ENCODE measurements around the gene VPS18.

The VPS18 gene

DNA sequence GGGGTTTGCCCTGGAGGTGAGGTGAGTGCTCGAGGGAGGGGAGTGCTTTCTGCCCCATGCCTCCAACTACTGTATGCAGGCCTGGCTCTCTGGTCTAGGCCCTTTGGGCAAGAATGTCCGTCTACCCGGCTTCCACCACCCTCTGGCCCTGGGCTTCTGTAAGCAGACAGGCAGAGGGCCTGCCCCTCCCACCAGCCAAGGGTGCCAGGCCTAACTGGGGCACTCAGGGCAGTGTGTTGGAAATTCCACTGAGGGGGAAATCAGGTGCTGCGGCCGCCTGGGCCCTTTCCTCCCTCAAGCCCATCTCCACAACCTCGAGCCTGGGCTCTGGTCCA, 44.3 kb downstream of the VPS18 start:
- no peak for DNase-seq

DNA sequence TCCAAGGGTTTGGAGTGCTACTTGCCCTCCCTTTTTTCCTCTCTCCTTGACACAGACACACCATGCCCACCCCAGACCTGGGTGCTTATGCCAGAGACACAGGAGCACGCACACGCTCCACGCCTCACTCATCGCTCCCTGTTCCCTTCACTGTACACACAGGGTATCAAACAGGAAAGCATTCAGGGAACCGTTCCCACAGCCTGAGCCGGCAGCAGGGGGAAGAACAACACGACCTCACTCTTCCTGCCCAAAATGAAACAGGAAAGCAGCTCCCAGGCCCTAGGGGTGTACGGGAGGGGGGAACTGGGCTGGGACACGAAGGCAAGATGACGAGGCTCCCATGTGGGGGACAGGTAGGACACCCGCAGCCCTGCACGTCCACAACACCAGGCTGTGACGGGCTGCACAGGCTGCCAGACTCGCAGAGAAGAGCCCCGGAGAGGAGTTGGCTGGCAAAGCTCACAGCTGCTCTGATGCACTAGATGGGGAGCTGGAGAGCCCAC, 46.1 kb downstream of the VPS18 start:
- no peak for DNase-seq

DNA sequence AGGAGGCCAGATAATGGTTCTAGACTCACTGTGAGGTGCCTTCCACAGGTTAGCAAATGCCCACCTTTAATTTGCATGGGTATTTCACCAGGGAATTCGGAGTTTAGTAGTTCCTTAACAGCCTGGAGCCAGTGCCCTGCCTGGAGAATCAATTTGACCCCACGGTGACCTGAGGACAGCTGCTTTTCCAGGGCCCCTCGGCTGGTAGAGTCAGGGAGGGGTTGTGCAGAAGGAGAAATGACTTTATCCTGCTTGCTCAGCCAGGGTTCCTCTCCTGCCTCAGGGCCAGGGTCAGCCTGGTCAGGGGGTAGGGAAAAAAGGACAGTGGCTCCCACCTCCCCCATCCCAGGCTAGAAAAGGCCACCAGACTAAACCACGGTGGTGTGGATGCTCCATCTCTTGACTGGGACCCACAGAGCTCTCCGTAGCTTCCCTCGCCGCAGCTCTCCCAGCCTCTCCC, 46.8 kb downstream of the VPS18 start:
- DNase-seq: no peak

DNA sequence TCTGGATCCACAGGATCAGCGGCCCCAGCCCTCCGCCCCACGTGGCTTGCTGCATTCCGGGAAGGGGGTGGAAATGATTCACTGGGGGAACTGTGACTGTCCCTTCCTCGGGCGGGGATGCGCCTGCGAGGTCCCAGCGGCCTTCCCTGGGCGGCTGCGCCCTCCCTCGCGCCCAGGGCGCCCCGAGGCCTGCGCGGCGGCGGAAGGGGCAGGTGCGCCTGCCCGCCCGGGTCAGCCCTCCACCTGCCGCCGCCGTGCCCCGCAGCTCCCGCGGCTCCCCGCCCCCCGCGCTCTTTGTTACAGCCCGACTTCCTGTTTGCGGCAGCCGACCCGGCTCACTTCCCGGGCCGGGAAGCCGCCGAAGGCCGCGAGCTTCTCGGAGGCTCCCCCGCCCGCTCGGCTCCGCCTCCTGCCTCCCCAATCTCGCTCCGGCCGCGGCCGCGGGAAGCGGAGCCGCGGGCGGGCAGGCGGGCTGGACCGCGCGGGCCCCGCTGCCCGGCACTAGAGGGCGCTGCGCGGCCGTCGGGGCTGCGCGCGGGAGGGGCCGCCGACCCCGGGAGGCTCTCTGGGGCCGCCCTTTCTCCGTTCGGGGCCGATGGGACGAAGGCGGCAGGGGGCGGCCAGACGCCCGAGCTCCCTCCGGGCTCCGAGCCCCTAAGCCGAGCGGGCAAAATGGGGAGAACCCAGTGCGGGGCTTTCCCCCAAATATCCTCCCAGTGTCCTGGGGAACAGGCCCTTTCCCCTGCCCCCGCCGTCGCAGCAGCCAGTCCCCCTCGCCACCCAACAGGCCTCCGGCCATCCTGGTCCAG, 47.5 kb downstream of the VPS18 start:
- peak; percentile 61 for DNase-seq

DNA sequence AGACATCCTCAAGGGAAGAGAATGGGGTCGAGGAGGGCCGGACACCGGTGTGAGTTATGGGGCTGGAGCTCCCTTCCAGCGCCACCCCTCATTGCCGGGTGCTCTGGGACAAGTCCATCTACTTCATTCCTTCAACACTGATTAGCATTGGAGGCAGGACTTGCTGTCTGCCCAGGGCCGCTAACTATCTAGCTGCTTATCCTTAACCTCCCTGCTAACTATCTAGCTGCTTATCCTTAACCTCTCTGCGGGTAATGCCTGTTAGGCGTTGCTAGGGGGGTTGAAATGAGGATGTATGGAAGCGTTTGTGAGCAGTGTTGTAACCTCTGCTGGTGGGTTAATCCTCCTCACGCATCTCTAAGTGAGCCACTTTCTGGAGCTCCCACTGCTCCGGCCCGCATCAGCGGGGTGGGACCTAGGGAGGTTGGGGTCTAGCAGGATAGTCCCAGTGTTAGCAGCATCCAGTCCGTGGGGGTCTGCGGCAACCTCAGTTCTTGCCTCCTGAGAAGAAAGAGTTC, 48.1 kb downstream of the VPS18 start:
- no peak for DNase-seq

DNA sequence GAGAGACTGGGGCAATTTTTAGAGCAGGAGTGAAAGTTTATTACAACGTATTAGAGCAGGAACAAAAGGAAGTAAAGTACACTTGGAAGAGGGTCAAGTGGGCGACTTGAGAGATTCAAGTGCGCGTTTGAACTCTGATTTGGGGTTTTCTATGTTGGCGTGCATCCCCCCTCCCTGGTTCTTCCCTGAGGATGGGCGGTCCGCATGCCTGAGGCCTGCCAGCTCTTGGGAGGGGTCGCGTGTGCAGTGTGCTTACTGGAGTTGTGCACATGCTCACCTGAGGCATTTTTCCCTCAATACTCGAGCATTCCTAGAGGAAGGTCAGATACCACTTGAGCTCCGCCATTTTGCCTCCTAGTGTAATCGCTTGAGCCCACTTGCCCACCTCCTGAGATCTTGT, 48.6 kb downstream of the VPS18 start:
- no peak for DNase-seq

DNA sequence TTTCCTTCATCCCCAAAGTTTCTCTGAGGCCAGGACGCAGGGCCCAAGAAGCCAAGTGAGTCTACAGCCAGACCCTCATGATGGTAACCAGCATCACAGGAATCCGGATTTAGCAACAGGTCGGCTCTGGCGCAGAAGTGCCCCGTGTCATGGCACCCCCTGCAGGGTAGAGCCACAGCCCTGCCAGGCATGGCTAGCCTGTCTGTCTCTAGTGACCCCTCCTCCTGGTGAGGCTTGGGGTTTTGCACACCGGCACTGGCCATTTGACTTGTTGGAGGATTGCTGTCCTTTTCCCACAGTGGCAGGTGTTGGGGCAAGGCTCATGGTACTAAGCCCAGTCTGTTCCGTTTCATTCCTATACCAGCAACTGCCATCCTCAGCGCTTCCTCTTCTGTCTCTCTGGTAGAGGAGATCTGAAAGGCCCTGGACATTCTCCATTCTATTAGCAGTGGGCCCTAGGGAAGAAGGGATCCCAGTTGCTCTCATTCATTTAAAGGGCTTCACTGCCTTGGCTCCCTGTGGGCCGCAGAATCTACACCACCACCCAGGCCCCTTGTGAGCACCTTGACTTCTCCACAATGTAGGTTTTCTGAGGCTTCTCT, 49.6 kb downstream of the VPS18 start:
- DNase-seq: no peak

DNA sequence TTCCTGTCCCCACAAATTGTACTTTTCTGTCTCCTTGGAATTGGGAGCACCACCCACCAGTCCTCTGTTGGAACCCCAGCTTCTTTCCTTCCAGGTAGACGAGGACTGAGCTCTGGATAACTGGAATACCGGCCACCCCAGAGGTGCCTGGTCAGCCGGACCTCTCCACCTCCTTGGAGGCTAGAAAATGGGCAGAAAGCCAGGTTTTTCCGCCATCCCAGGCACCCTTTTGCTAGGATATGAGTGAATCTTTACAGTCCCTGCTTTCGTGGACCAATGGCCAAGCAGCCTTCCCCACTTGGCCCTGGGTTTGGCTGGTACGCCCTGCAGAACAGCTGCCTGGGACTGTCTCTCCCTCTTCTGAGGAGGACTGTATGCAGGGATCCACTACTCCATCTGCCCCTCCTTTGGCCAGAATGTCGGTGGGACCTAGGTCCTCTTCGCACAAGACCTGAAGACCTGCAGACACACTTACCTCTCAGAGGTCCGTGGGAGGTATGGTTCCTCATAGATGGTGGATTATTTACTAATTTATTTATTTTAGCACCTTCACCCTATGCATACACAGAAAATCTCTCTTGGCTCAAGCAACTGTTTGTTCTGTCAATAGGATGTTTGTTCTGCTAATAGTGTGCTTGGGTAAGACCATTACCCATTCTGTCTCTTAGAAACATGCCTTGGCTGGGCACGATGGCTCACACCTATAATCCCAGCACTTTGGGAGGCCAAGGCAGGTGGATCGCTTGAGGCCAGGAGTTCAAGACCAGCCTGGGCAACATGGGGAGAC, 50.5 kb downstream of the VPS18 start:
- DNase-seq: no peak

DNA sequence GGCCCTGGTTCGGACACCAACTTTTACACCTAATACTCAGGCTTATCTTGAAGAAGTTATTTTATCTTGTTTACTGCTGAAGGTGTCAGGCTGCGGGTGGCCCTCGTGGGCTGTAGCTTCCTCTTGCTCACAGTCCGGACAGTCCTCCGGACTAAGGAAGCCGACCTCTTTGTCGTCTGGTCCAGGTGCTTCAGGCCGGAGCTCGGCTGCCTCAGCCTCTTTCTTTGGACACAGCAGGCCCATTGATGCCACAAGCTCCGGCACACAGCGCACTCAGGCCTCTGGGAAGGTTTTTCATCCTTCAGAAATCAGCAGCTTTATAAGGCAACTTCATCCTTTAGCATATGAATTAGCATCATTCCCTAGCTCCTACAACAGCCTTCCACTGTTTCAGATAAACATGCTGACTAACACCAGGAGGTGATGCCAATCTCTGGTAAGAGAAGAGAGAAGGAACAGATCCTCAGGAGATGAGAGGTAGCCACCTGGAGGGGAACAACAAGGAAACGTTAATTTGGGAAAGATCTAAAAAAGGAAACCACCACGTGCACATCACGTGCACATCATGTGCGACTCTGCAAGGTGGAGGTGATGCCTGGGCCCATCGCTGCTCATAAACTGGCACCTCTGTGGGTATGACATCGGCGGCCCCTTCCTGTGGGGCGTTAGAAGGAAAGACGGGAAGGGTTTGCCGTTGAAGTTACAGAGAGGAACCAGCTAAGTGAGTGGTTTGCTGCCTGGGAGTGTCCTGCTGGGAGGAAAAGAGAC, 54.6 kb downstream of the VPS18 start:
- no peak for DNase-seq

DNA sequence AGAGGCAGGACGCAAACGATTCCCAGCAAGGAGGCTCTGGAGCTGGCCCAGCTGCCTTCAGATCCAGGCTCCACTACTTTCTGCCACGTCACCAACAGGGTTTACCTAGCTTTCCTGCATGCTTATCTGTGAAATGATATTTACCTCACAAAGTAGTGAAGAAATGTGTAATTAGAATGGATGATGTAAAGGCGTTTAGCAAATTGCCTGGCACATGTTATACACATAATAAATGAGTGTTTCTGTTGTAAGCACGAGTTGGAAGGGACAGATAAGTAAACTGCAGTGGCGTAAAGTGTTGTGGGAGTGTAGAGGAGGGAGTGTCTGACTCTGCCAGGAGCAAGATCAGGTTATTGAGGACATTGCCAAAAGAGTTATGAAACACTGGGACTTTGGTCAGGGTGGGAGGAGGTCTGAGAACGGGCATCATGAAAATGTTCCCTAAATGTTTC, 55.5 kb downstream of the VPS18 start:
- DNase-seq: no peak

DNA sequence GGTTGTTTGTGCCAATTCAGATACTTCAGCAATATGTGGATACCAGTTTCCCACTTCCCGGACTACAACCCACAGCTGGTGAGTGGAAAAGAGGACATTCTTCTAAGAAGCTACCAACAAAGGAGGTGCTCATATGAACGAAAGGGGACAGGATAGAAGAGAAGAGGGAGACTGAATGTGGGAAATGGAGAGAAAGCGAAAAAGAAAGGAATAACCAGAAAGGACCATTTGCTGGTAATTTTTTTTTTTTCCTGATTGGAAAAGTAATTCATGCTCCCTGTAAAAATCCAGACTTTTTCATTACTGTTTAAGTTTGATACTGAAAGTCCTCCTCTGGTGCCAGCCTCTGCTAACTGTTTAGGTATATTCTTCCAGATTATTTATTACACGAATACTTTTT, 57.5 kb downstream of the VPS18 start:
- DNase-seq: no peak

DNA sequence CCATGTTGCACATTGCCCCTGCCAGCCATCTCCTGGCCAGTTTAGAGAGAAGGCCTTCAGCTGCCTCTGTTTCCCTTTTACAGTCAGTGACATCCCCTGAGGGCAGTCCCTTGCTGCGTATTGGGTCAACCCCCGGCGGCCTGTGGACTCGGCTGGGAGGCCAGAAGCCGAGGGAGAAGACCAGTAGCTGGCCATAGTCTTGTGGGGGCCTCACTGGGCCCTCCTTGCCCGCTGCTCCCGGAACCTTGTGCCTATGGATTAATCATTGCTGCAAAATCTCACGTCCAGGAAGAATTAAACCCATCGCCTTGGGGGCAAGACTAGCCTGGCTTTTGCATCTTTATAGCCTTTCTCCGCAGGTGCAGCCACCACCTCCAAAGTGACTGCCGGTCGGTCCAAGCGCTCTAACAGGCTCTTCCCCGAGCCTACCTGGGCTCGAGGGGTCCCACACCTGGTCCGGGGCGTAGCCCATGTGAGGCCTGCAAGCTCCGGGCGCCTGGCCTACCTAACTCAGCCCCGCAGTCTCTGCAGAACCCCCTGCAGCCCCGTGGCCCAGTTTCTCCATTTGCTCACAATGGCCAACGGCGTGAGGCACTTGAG, 58.2 kb downstream of the VPS18 start:
- DNase-seq: no peak

DNA sequence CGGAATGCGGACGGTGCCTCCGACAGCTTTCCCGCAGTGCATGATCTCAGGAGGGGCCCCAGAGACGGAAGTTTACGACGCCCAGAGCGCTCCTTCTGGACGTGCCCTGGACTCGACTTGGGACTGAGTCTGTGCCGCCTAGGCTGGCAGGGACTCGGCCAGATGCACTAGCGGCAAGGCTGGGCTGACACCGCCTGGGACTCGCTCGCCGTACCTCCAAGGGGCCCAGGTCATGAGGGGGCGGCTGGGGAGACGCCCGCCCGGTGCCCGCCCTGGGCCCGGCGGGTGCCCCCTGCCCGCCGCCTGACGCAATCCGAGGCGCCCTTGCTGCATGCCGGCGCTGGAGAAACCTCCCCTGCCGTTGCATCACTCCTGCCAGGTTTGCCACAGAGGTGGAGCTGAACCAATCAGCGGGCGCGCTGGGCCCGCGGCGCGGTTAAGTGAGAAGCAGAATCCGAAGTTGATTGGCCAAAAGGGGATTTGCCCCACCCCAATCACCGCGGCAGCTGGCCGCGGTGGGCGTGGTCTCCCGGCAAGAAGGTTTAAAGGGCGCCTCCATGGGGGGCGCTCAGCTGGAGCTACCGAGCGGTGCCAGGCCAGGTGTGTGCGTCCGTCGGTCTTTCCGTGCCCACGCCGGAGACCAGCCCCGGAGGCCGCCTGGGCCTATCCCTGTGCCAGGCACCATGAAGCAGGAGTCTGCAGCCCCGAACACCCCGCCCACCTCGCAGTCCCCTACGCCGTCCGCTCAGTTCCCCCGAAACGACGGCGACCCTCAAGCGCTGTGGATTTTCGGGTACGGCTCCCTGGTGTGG, 58.9 kb downstream of the VPS18 start, which contains the start of gene CHAC1:
Gene CHAC1 (plus strand): TSS at position 571 of the 812 bp plus-strand sequence. CDS start 113 bp downstream, at position 684.
- peak; percentile 89 for DNase-seq
